HG02610 (cell line): ENCODE data around the gene TBC1D21.

Source experiments
- ATAC-seq: cut with Tn5 transposase; IDR thresholded peaks from one replicate; pipeline ENCODE4 v1.9.1; 2021; ENCODE audit warnings: mild to moderate bottlenecking, moderate library complexity; ENCODE audit not compliant: unreplicated experiment

The TBC1D21 gene

DNA sequence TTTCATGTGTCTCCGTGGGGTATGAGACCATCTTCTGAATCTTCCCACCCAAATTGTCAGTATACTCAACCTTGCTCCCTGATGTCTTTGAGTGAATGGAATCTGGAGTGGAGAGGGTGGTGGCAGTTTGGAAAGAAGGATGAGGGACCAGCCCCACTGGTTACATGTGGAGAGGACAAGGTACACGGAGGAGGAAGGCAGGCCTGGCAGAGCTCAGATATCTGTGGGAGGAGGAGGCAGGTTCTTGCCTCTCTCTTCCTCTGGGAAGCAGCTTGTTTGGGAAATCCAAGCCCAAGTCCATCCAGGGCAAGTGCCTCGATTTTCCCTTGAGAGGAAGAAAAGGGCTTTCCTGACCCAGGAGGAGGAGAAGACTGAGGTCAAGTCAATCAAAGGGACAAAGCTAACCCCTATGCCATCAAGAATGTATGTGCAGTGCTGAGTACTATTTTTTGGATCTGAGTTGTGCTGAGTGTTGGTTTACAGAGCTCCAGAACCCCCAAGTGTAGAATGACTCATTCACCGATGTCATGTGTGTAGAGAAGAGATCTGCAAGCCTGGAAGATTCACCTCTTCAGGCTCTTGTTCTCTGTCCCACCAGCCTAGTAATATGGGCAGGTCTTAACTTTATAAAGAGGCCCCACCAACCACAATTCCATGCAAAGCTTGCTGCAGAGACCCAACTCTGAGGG is 33.1 kb downstream of the TBC1D21 start:
- ATAC-seq, result no peak

DNA sequence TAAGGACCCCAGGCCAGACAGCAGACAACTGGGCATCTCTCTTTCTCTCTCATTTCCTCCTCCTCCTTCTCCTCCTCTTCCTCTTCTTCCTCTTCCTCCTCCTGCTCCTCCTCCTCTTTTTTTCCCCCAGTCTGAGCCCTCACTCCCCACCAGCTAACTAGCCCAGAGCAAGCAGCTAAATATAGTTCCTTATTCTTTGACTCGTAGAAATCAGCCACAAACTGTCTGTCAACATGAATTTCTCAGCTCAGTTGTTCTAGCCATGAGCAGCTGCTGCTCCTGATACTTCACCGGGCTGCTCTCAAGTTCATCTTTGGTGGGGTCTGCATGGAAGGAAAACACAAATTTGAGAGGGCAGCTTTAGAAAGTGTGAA is 33.7 kb downstream of the TBC1D21 start:
- ATAC-seq, result no peak

DNA sequence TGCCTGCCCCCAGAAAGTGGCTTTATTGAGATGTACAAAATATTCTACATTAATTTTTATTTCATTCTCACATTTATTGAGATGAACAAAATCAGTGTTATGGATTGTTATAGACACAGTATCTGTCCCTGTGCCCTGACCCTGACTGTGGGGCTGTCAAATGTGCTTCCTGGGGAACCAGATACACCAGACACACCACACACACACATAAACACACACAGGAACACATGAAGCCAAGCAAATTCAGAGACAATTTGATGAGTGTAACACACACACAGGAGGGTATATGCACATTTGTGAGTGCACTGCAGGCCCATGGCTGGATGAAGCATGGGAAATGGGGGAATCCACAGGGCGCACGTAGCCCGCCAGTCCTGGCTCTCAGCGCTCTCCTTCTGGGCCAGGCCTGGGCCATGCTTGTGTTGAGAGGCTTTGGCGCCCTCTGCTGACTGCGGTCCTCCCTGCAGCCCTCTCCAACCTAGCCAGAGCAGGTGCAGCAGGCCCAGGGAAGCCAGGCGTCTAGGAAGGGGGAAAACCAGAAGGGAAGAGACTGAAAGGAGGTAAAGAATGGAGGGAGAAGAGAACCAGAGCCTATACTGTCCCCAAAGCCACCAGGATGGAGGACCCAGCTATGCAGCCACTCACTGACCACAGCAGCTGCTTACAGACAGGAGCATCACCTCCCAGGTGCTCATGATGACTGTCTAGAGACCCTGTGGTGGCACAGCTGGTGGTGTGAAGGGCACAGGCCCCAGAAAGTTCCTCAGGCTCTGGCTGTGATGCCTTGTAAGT is 34.9 kb downstream of the TBC1D21 start:
- ATAC-seq, result peak; percentile 74

DNA sequence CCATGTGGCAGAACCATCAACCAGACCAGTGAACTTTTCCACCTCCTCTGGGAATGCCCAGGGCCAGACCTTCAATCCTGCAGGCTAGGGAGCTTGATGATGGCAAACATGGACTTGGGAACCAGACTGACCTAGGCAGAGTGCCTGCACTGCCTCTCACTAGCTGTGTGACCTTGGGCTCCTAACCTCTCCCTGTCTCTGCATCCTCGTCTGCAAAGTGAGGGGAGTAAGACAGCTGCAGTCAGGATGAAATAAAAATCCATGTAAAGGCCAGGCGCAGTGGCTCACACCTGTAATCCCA is 35.4 kb downstream of the TBC1D21 start:
- no peak for ATAC-seq

DNA sequence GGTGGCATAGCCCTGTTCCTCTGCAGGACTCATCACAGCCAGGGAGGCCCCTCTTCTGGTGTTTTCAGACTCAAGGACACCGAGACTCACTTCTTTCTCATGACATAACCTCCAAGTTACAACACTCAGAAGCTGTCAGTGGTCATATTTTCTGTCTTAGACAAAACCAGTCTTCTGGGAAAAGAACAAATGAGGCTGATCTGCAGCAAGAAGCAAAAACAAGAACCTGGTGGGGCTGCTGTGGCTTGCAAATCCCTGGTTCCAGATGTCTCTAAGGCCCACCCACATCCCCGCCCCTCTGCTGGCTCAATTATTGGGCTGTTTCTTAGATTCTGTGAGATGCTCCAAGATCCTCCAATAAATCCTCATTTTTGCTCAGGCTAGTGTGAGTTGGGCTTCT is 36.3 kb downstream of the TBC1D21 start:
- ATAC-seq, result no peak

DNA sequence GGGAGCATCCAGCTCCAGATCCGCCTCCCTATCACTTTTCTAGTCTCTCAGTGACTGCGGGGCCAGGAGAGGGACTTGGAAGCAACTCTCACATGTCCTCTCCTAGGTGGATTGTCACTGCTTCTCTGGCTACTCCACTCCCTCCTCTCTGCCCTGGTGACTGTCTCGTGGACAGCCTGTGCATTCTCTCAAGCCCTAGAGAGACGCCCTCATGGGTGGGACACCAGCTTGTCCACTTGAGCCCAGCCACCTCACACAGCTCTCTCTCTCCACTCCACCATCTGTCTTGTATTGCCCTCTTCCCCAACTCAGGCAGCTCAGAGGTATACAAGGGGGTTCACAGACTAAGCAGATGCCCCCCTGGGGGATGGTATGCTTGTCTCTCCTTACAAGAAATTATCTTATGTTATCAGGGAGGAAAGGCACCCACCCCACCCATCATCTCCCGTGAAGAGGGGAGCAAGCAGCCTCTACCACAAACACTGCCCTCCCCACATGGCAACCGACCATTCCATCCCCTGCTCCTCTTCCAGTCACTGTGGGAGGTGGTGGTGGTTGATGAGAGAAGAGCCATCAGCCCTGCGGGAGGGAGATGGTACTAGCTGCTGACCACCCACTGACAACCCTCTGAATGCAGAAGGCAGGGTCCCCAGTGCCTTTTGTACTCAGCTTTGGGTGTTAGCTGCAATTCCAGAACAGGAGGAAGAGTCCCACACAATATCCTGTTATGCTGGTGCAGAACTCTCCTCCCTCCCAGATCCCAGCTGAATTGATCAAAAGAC is 37.3 kb downstream of the TBC1D21 start:
- ATAC-seq, result no peak

DNA sequence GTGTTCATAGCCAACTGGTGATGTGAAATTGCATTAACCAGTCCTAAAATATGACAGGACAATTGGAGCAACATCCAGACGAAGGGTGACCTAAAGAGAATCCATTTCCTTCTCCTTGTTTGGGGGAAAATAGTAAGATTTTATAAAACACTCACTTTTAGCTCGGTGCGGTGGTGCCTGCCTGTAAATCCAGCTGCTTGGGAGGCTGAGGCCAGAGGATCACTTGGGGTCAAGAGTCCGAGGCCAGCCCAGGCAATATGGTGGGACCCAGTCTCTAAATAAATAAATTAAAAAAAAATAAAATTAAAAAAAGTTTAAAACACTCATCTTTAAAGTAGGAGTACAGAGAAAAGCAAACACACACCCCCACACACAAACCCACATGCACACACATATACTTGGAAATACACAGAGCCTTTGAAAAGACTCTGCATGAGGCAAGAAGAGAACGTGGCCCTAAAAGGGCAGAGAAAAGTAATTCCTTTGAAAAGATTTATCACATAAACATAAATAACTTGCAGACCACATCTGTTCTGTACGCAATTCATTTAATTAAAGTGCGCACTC is 38.7 kb downstream of the TBC1D21 start:
- no peak for ATAC-seq

DNA sequence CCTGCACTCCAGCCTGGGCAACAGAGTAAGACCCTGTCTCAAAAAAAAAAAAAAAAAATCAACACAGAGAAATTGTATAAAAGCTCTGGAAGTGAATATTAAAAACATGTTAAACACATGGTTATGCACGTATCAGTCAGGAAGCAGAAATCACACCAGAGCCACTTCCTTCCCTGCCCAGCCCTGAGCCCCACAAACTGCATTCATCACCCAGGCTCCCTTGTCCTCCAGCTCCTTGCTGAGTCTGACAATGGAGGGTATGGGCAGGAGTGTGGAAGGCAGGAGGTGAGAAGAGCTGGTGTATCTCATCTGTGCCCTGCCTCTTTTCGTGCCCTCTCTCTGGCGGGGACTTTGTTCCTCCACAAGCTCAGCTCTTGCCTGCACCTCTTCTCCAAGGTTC is 40.8 kb downstream of the TBC1D21 start:
- no peak for ATAC-seq

DNA sequence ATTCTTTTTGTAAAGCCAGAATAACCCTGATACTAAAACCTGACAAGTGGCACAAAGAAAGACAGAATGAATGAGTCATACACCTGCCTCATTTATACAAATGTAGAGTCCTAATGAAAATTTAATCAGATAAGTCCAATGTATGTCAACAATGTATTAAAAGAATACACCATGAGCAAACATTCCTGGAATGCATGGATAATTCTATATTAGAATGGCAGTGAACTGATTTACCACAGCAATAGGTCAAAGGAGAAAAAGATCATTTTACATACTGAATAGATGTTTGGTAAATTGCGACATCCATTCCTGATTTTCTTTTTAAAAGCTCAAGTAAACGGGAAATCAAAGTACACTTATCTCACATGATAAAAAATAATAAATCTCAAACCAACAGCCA is 41.7 kb downstream of the TBC1D21 start:
- ATAC-seq, result no peak

DNA sequence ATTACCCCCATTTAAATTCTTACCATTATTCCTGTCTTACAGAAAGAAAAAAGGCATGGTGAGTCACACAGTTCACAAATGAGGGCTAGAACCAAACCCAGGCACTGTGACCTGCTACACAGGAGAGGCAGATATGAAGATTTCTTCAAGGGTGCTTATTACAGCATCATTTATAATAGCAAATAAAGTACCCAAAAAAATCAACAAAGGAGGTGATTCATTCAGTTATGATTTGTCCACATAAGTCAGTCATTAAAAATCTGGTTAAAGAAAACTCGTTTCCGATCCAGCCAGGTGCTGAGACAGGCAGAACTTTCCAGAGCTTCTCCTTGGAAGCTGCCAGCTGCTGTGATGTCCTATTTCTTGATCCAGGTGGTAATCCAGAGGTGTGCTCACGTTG is 45.4 kb downstream of the TBC1D21 start:
- no peak for ATAC-seq

DNA sequence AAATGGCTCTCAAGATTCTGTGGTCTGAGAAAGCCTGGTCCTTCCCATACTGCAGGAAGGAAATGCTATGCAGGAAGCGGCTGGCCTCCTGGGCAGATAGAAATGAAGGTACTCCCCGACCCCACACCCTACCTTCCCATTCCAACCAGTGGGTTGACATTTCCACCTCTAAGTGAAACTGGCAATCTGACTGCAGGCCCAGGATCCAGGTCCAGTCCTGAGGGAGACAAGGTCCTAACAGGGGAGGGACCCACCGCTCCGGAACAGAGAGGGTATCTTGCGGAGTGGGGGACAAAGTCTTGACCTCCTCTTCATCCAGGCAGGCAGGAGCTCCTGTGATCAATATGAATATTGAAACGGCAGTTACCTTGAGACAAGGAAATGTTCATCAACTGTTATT is 46.3 kb downstream of the TBC1D21 start:
- no peak for ATAC-seq

DNA sequence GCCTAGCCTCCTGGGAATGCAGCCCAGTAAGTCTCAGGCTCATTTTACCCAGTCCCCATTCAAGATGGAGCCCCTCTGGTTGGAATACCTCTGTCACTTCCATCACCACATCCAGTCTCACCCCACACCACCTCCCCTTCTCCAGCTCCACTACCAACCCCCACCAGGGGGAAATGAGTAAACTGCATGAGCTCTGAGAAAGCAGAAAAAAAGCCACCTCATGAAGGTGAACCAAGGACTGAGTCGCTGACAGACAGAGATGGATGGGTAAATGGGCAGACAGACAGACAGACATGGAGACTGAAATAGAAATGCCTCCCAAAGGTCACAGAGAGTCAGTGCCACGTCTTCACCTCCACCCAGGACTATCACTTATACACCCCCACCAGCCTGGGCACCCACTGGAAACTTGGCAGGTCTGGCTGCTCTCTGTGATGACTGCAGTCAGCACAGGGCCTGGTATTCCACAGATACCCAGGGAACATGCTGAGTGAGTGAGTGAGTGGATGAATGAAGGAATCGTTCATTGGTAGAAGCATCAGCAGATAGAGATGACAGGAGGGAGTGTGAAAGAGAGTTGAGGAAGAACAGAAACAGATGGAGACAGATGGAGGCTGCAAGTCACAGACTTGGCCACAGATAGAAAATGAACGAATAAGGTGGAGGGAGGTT is 48.0 kb downstream of the TBC1D21 start:
- ATAC-seq, result no peak

DNA sequence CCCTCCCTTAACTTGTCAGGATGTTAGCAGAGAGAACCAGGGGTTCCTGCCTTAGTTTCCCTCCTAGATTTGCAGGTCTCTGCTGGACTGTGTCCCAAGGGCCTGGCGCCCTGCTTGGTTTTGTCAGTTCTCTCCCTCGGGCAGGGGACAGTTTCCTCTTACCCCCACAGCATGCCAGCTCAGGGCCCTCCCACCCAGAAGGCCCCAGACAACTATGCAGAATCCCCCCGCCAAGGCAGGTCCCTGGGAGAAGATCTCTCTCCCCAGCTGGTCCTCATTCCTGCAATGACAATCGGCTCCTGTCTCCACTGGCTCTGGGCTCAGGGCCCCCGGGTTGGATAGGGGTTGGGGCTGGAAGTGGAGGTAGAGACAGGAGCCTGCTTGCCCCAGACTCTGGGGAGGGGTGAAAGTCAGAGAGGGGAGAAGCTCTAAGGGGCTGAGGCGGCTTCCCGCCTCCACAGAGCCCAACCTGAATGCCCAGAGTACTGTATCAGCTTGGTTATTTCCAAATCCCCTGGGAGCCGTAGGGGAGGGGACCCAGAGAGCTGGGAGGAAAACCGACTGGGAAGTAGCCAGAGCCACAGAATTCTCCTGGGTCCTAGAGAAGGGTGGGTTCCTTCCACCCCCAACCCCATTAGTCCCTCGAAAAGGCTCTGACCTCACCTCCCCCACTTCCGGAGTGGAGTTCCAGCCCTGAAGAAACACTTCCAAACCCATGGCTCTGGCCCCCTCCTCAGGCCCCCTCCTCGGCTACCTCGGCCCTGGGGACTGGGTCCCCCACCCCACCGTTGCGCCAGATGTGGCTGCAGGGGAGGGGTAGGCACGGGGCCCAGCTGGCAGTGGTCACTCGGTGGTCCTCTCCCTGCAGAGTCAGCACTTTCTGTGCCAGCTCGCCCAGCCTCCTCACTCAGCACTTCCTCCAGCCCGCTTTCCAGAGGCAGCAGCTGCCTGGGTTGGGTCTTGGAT is 49.1 kb downstream of the TBC1D21 start:
- no peak for ATAC-seq

DNA sequence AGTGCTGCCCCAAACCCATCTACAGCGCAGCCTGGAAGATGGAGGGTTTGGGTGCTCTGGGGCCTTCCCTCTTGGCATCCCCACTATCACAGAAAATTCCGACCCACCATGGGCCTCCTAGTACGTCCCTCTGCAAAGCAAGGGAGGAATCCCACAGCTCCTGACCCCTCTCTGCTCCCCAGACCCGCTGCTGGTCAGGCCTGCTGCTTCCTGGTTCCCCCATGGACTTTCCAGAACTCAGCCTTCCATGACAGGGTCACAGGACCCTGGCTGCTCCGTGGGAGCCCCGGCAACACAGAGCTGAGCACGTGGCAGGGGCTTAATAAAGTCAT is 49.8 kb downstream of the TBC1D21 start:
- ATAC-seq, result no peak

DNA sequence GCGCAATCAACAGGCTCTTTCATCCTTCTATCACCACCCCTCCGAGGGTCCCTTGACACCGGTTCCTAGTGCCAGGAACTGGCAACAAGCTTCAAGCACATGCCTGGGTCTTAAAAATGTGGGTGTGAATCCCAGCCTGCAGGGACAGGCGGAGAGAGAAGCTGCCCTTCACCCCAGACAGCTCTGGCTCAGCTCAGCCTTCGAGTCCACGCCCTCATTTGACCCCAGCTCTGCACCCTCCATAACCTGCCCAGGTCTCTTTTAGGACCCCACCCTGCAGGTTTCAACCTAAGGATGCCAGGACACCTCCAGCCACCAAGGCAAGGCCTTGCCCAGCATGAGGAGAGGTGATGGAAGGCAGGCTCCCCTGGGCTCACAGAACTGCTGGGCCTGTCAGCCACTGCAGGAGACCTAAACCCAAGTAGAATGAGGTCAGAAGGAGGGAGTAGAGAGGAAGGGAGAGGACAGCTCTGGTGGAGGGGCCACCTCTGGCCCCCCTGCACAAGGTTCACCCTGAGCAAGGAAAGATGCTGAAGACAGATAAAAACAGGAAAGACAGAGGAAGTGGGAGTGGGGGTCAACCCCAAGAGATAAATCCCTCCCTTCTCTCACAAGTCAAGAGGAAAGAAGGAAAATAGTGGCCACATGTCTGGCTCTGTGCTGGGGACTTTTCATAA is 50.3 kb downstream of the TBC1D21 start:
- no peak for ATAC-seq

DNA sequence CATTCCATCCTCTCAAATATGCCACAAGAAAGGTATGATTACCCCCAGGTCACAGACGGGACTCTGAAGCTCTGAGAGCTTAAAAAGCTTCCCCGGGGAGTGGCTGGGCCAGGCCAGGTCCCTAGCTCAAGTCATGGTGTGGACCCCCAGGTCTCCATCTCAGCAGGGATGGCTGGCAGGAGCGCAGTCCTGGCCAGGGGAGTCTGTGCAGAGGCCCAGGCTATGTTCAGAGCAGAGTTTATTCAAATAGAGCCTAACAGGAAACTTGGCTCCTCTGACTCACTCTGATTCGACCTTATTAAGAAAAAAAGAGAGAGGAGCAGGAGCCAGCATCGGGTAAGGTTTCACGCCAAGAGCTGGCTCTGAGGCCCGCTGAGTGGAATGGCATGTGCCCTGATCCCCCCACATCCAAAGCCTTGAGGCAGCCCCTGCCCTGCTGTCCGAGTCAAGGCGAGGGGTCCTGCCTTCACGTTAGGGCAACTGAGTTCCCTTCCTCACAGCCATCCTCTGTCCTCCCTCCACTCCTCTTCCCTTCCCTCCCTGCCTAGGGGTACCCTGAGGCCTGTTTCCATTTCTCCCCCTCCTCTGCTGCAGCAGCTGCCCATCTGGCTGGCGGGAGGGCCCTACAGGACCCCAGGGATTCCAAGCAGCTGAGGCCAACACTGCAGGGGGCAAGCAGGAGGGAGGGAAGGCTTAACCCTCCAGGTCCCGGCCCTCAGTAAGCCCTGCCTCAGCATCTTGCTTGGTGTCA is 51.0 kb downstream of the TBC1D21 start:
- ATAC-seq, result no peak

DNA sequence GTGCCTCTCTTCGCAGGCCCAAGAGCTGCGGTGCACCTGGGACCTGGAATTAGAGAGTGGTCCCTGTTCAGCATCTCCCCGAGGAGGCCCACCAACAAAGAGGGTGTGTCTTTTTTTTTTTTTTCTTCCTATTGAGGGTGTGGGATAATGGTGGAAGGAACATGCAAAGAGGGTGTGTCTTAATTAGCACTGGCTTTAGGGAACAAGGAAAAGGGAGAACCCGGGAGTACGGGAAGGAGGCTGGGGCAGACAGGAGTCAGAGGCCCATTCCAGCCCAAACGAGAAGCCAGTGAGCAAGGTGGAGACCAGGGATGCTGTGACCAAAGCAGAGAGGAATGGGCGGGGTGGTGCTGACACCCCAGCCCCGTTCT is 52.5 kb downstream of the TBC1D21 start:
- no peak for ATAC-seq

DNA sequence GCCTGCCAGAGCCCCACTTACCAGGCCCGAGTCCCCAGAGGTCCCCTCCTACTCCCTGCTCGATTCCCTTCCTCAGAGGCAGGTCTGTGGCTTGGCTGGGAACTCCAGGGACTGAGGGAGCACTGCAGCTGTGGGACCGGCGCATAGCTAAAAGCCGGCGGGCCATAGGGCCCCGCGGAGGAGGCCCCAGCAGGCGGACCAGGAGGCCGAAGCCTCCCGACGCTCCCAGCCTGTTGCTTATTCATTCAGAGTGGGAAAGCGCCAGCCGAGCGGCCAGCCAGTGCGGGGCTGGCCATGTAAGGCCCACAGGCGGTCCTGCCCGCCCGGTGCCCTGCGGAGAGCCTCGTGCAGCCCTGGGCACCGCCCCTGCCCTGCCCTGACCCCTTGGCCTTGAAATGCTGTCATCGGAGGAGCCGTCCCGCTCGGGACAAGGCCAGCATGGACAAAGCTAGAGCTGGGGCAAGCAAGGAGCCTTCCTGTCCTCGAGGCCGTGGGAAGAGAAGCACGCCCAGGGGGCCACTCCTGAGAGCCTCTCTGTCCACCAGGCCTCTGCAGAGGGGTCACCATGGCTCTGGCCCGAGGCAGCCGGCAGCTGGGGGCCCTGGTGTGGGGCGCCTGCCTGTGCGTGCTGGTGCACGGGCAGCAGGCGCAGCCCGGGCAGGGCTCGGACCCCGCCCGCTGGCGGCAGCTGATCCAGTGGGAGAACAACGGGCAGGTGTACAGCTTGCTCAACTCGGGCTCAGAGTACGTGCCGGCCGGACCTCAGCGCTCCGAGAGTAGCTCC is 53.0 kb downstream of the TBC1D21 start, which contains the start of gene LOXL1:
Gene LOXL1, plus strand, starts transcription at position 244 of the 784 bp plus-strand sequence. Its CDS starts 322 bp downstream, at position 566.
- no peak for ATAC-seq
